ENCODE measurements around the gene METTL8.
A peak's percentile ranks its signal among the peaks of the same experiment; 100 is the strongest.
"Not testable (repeated sequence)": the region's sequence is repeated elsewhere in the genome, so short reads cannot be mapped to it uniquely, and the experiment has no call there.

METTL8 gene

DNA sequence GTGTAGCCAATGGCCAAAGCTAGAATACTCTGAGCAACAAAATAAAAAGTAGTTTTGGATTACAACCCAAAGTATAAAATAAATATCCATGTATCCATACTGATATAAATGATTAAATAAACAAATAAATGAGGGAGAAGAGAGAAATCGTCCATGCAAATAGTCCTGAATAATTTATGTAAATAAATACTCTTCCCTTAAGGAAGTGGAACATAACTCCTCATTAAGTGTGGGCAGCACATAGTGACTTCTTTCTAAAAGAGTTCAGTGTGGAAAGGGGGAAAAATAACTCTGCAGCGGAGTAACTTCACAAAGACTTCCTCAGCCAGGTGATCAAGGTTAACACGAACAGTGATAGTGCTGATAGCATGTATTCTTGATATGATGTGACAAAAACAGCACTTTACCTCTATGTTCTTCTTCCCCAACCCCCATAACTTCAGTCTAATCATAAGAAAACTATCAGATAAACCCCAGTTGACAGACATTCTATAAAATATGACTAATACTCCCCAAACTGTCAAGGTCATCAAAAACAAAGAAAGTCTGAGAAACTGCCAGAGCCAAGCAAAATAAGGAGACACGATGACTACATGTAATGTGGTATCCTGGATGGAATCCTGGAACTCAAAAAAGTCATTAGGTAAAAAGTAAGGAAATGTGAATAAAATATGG, 30.7 kb downstream of the METTL8 start:
- no peak for DNase-seq (ENCODE audit: low read depth in 2 of 3, low spot score in 1 of 3)

DNA sequence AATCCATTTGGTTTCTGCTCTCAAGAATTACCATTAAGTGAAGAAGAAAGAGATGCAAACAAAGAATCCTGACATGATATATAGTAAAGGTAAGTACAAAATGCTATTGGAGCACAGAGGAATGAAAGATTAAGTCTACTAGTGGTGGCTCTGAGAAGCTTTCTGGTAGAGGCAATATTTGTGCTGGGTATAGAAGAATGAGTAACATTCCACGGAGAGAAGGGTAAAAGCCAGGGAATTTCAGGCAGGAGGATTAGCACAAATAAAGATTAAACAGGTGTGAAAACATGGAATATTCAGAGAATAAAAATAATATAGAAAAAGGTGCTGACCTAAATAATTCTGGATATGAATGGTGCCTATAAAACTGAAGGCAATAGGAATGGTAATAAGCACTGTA, 31.8 kb downstream of the METTL8 start:
- no peak for DNase-seq (ENCODE audit: low read depth in 2 of 3, low spot score in 1 of 3)

DNA sequence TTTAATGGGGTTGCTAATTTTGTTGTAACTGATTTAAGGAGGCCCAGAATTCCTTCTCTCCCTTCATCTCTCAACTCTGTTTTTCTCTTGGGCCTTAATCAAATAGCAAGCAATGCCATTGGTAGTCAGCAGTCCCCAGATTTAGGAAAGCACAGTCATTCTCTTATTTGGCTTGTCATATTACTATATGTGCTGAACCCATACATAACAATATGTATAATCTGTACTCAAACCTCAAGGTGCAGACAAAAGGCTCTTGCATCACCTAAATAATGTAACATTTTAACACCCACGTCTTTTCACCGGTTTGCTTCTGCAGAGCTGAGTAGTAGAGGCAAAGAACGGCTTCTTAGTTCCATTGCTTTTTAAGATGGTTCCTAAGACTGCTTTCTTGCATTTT, 33.4 kb downstream of the METTL8 start:
- no peak for DNase-seq (ENCODE audit: low read depth in 2 of 3, low spot score in 1 of 3)

DNA sequence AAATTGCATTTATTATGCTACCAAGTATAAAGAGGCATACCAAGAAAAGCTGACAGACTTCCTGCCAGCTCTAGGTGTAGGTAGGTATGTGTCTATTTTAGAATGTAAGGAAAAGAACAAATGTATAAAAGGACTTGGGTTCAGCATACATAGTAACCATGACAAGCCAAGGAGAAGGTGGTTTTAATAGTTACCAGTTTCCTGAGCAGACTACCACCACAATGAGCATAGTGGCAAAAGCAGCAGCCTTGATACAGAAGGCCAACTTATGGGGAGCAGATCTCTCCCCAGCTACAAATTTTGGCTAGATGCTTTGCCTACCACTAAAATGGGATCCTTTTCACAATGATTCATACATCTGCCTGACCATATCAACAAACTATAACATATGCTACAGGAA, 34.5 kb downstream of the METTL8 start:
- DNase-seq (ENCODE audit: low read depth in 2 of 3, low spot score in 1 of 3), result no peak

DNA sequence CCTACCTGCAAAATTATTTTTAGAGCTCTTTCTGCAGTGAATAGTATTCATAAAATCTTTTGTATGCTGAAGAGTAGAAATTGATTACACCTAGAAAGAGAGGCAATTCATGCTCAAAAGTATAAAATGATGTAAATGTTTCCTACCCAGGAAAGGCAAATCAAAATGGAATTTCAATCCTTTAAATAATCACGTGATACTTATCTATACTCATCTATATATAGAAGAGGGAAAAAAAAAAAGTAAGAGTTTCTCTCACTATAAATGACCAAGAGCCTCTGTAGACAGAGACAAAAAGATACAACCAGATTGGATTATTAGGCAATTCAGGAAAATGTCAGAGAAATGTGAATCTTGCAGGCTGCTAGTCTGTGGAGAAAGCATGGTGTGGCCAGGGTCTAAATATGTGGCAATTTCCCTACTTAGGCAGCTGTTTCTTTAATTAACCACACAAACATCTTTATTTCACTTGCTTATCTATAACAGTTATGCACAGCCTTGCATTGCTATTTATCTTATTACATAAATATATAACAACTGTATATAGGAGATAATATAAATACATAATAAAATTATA, 39.5 kb downstream of the METTL8 start:
- DNase-seq (ENCODE audit: low read depth in 2 of 3, low spot score in 1 of 3), result no peak

DNA sequence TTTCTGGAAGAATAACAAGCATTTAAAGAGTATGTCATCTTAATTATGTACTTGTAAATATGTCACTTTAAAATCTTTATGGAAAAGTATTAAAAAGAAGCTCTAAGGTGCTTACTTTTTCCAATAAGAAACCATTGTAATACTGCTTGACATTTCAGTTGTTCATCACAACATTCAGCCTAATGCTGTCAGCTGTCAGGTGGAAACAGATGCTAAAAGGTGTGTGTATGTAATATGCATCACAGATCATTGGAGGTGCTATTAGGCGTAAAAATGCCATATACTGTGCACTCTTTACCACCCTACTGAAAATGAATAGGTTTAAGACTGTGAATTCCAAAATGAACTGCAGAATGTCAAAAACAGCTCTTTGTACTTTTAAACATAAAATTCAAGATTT, 40.3 kb downstream of the METTL8 start:
- DNase-seq (ENCODE audit: low read depth in 2 of 3, low spot score in 1 of 3), result no peak

DNA sequence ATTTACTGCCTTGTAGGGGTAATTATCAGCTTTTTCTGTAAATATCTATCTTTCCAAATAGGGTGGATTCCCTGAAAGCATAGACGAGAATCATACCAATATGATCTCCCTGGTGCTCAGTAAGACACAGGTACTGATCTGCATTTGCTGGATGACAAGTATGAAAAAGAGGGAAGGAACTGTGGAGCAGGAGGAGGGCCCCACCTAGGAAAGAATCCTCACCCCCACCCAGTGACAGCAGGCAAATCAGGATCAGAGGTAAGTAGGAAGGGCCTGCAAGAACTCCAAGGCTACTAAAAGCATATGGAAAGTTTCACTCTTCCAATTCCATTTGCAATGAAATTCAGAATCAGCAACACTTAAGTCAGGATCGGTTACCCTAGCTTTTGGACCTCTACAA, 42.3 kb downstream of the METTL8 start:
- DNase-seq (ENCODE audit: low read depth in 2 of 3, low spot score in 1 of 3), result no peak

DNA sequence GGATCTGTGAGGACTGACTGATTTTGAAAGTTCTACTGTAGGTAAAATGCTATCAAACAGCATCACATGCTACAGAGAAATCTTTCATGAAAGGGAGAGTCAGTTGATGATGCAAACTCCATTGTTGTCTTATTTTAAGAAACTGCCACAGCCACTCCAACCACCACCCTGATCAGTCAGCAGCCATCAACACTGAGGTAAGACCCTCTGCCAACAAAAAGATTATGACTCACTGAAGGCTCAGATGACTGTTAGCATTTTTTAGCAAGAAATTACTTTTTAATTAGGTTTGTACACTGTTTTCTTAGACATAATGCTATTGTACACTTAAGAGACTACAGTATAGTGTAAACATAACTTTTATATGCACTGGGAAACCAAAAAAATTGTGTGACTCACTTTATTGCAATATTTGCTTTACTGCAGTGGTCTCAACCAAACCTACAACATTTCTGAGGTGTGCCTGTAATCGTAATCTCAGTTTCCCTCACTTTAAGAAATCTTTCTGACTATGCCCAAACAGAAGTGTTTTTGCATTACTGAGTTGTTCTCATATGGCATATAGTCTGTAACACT, 42.8 kb downstream of the METTL8 start:
- DNase-seq (ENCODE audit: low read depth in 2 of 3, low spot score in 1 of 3), result peak in 2 of 3 donors; percentile 8 to 11

DNA sequence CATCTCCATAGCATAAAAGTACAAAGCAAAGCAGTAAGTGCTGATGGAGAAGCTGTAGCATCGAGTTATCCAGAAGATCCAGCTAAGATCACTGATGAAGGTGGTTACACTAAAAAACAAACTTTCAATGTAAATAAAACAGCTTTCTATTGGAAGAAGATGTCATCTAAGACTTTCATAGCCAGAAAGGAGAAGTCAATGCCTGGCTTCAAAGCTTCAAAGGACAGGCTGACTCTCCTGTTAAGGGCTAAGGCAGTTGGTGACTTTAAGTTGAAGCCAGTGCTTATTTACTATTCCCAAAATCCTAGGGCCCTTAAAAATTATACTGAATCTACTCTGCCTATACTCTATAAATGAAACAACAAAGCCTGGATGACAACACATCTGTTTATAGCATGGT, 44.0 kb downstream of the METTL8 start:
- no peak for DNase-seq (ENCODE audit: low read depth in 2 of 3, low spot score in 1 of 3)

DNA sequence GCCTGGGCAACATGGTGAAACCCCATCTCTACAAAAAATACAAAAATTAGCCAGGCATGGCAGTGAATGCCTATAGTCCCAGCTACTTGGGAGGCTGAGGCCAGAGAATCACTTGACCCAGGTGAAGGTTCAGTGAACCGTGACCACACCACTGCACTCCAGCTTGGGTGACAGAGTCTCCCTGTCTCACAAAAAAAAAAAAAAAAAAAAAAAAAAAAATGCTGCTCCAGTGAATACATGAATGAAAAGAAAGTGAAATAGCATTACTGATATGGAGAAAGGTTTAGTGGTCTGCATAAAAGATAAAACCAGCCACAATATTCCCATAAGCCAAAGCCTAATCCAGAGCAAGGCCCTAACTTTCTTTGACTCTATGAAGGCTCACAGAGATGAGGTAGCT, 44.5 kb downstream of the METTL8 start:
- no peak for DNase-seq (ENCODE audit: low read depth in 2 of 3, low spot score in 1 of 3)

DNA sequence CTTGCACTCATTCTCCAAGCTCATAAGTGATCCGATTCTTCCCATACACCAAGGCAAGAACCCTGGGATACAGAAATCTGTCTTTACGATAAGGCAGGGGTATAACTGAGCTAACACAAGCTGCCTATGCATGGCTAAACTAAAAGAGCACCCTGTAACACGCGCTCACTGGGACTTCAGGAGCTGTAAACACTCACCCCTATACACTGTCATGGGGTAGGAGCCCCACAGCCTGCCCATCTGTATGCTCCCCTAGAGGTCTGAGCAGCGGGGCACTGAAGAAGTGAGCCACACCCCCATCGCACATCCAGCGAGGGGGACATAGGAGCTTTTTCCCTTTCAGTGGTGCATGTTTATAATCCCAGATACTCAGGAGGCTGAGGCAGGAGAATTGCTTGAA, 46.7 kb downstream of the METTL8 start:
- no peak for DNase-seq (ENCODE audit: low read depth in 2 of 3, low spot score in 1 of 3)

DNA sequence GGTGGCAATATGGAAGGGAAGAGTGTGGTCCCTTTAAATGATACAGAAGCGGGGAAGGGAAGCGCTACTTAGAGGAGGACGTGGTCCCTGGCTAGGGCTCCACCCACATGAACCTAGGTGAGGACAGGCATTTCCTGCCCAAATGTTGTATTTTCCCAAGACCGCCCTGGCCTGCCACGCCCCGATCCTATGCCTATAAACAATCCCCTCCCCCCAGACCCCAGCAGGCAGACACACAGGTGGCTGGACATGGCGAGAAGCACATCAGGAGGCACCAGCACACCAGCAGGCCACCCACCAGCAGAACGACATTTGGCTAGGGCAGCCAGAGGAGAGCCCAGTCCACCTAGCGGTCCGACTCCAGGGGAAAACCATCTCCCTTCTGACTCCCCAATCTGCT, 47.2 kb downstream of the METTL8 start:
- DNase-seq (ENCODE audit: low read depth in 2 of 3, low spot score in 1 of 3), result no peak

DNA sequence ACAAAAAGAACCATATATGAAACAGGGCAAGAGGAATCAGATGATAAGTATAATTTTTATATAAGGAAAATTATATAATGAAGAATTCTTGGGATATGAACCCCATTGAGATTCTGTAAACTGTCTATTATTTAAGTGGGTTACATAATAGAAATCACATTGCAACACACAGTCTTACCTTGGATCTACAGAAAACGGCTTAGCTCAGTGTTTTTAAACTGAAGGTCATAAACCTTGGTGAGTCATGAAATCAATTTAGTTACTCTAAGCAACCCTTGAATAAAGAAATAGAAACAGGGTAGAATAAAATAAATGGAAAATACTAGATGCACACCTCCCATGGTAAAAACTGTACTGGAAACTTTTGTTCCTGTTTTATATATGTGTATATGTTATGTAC, 50.7 kb downstream of the METTL8 start:
- DNase-seq (ENCODE audit: low read depth in 2 of 3, low spot score in 1 of 3), result no peak

DNA sequence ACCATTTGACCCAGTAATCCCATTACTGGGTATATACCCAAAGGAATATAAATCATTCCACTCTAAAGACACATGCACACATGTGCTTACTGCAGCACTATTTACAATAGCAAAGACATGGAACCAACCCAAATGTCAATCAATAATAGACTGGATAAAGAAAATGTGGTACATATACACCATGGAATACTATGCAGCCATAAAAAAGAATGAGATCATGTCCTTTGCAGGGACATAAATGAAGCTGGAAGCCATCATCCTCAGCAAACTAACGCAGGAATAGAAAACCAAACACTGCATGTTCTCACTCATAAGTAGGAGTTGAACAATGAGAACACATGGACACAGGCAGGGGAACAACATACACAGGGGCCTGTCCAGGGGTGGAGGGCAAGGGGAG, 51.6 kb downstream of the METTL8 start:
- DNase-seq (ENCODE audit: low read depth in 2 of 3, low spot score in 1 of 3), result not testable (repeated sequence)

DNA sequence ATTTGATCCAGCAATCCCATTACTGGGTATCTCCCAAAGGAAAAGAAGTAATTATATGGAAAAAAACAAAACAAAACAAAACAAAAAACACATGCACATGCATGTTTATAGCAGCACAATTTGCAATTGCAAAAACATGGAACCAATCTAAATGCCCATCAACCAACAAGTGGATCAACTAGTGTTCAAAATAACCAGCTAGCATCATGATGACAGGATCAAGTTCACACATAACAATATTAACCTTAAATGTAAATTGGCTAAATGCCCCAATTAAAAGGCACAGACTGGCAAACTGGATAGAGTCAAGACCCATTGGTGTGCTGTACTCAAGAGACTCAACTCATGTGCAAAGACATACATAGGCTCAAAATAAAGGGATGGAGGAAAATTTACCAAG, 55.9 kb downstream of the METTL8 start:
- not testable (repeated sequence) for DNase-seq (ENCODE audit: low read depth in 2 of 3, low spot score in 1 of 3)

DNA sequence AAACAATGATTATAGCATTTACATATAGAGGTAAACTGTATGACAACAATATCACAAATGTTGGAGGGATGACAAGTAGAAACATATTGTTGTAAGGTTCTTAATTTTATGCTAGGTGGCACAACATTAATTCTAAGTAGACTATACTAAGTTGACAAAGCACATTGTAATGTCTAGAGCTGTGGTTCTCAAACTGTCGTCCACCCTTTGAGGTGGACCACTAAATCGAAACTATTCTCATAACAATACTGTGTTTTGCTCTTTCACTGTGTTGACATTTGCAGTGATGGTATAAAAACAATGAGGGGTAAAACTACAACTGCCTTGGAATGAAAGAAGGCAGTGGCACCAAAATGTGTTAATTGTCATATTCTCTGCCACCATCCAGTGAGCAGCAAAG, 66.1 kb downstream of the METTL8 start:
- DNase-seq (ENCODE audit: low read depth in 2 of 3, low spot score in 1 of 3), result no peak

DNA sequence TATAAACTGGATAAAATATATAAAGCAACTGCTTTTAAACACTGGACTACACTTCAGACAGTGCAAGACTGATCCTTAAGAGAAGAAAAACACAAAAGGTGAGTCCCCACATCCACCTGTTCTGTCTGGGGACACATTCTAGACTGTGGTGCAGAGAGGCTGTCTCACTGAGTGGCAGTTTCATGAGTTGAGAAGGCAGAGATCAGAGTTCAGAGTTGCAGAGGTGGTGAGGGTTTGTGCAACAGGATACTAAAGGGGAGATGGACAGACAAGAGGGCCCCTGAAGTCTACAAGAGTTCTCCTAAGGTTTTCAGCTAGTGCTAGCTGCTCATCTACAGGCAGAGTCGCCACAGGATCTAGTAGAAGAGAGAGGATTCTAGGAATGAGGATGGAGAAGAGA, 68.0 kb downstream of the METTL8 start:
- DNase-seq (ENCODE audit: low read depth in 2 of 3, low spot score in 1 of 3), result no peak

DNA sequence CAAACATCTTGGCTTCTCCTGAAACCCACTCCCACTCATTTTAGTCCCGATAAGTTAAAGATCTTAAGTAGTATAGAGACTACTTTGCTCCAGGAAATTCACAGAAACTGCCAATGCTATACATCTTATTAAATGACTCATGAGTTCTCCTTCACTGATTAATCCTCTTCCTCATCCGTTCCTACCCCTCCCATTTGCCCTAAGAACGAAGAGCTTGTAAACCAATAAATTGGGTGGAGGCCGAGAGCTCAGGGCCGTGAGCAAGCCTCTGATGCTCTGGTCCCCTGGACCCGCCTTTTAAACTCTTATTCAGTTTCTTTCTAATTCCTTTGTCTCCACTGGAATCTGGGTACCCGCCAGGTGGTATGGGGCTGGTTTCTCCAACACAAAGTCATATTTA, 68.6 kb downstream of the METTL8 start:
- no peak for DNase-seq (ENCODE audit: low read depth in 2 of 3, low spot score in 1 of 3)

DNA sequence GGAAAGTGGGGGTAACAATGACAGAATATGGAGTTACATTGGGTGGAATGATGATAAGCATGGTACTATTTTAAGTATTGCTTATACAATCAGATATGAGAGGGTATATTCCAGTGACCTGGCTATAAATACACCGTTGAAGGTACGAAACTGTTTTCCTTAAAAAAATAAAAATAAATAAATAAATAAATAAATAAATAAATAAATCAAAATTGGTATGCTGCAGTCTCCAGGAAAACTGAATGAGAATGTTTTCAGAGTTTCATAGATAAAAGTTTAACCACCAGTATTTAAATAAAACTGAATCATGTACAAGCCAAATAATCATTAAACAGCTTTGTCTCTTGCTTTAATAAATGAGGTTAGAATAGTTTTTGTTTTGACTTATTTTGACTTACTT, 71.4 kb downstream of the METTL8 start:
- DNase-seq (ENCODE audit: low read depth in 2 of 3, low spot score in 1 of 3), result no peak

DNA sequence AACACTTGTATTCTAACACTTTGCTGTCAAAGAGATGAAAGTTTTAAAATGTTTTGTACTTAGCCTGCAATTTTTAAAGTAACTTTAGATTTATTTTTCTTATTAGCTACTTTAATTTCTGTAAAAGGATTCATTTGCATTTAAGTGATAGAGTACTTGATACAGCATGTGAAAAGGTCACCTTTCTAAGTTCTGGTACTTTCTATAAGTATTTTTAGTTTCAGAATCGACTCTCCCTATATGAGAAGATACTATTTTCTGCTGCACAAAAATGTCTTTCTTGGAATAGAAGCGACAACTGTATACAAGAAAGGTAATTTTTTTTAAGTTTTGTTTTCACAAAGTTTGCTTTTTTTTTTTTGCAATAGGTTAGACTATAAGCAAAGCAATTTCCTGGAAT, 72.9 kb downstream of the METTL8 start:
- DNase-seq (ENCODE audit: low read depth in 2 of 3, low spot score in 1 of 3), result no peak

DNA sequence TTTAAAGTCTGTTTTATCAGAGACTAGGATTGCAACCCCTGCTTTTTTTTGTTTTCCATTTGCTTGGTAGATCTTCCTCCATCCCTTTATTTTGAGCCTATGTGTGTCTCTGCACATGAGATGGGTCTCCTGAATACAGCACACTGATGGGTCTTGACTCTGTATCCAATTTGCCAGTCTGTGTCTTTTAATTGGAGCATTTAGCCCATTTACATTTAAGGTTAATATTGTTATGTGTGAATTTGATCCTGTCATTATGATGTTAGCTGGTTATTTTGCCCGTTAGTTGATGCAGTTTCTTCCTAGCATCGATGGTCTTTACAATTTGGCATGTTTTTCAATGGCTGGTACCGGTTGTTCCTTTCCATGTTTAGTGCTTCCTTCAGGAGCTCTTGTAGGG, 80.0 kb downstream of the METTL8 start:
- DNase-seq (ENCODE audit: low read depth in 2 of 3, low spot score in 1 of 3), result not testable (repeated sequence)

DNA sequence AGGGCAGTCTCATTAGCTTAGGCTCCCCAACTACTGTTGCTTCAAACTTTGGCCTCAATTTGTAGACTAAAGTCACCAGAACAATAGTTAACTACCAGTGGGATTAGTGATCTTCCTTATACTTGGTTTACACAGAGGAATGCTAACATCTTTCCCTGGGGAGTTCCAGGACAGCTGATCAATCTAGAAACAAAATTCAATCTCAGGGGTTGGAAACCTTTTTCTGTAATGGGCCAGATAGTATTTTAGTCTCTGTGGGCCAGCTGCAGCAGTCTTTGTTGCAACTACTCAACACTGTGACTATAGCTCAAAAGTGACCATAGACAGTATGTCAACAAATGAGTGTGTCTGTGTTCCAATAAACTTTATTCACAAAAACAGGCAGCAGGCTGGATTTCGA, 85.7 kb downstream of the METTL8 start:
- no peak for DNase-seq (ENCODE audit: low read depth in 2 of 3, low spot score in 1 of 3)

DNA sequence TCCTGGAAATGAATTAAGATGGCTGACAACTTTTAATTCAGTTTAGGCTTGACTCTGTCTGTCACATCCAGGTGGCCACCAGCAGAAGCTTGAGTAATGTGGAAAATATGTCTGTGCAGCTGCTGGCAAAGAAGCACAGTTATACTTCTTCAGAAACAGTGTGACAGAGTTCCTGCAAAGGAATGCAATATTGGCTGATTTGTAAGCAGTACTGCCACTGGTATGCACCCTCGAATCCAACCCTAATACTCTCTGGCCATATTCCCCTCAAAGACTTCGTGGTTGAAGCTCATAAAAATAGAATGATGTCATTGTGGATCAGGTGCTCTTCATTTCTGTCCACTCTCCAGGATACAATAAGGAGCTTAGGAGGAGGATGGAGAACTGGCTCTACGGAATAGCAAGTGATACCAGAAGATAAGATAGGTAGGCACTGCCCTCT, 86.2 kb downstream of the METTL8 start:
- peak in 1 of 3 donors; percentile 15 for DNase-seq (ENCODE audit: low read depth in 2 of 3, low spot score in 1 of 3)

All from stimulated activated CD4-positive, alpha-beta T cell treated with anti-CD3 and anti-CD28 coated beads, Interleukin-12 subunit alpha, Interleukin-12 subunit beta, amount 100 ng/mL, for 48 hours (primary cell).